Right hindlimb (tissue), 1 donor: Measurements from ENCODE around the gene KRT10.
"Not testable (repeated sequence)": the region's sequence is repeated elsewhere in the genome, so short reads cannot be mapped to it uniquely, and the experiment has no call there.

ENCODE experiments used
- DNase-seq: peaks from one replicate; pipeline ENCODE4 v3.0.0-alpha.2; 2018

The KRT10 gene

GRCh38 chr17:40822132-40822812, at the start of gene KRT10:
KRT10 (minus strand) TSS chr17:40822614; CDS start chr17:40822585, 29 bp downstream.
- DNase-seq, result no peak

DNA sequence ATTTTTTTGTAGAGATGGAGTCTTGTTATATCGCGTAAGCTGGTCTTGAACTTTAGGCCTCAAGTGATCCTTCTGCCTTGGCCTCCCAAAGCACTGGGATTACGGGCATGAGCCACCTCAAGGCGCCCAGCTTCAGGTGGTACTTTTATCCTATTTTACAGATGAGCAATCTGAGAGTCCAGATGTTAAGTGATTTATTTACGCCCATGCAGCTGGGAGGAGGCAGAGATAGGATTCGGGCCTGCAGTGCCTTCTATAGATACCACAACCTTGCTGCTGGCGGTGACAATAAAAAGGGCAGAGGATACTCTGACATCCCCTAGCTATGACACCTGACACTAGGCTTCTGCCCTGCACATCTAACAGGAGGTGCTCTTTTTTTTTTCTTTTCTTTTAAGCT, 48.9 kb upstream of the KRT10 start:
- DNase-seq, result no peak

- no peak for DNase-seq
These were observed 47.7 kb upstream of the KRT10 start for GRCh38 chr17:40870136-40870535.

DNA sequence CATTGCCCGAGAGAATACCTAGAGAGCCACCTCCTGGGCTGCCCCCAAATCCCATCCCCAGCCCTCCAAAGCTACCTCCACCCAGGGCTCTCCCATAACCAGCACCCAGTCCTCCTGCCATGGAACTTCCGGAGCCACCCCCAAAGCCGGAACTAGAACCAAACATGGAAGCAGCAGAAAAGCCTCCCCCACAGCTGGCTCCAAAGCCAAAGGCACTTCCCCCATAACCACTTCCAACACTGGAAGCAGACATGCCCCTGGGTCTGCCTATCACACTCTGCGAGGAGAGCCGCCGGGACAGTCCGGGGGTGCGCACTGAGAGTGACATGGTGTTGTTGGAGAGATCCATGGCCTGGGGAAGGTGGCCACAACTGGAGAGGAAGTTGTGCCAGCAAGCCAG, 44.4 kb upstream of the KRT10 start, which contains the start of gene KRT12:
Gene KRT12, minus strand, starts transcription at position 386 of the 400 bp plus-strand sequence. Its CDS starts 37 bp downstream, at position 349.
- no peak for DNase-seq

GRCh38 chr17:40864661-40865390, 42.4 kb upstream of the KRT10 start:
- DNase-seq, result peak; percentile 50

DNA sequence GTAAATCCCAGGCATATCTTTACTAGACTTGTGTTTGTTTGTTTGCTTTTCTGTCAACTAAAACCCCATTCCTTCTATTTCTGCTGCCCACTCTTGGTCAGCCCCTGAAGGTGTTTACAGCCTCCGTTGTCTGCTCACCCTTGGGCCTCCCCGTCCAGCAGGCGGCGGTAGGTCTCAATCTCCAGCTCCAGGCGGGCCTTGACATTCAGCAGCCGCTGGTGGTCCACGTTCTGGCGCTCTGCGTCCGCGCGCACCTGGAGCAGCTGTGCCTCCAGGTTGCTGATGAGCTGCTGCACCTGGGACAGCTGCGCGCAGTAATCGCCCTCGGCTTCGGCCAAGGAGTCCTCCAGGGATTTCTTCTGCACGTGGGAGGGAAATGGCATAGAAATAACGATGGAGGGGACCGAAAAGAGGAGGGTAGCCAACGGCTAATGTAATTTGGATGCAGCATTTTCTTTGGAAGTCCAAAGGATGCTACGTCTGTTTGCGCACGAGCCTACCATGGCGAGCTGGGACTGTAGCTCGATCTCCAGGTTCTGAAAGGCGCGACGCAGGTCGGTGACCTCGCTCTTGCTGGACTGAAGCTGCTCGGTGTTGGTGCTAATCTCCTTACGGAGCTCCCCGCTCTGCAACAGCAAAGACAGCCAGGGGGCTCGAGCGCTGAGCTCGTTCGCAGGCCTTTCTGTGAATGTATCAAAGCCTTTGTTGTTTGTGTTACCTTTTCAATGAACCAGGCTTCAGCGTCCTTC, 40.7 kb upstream of the KRT10 start:
- no peak for DNase-seq

DNA sequence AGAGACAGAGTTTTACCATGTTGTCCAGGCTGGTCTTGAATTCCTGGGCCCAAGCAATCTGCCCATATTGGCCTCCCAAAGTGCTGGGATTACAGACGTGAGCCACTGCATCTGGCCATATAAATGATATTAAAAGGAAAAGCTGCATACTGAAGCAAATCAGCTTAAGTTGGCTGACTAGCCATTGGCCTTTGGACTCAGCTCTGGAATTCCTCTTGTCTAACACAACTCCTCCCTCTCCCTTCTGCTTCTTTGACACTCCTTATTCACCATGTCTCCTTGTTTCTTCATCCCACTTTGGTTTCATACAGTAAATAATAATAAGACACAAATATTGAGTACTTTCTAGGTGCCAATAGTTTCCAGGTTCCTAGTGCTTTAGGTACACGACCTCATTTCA, 37.1 kb upstream of the KRT10 start:
- no peak for DNase-seq

- not testable (repeated sequence) for DNase-seq
These were observed 36.3 kb upstream of the KRT10 start for GRCh38 chr17:40858667-40859066.

GRCh38 chr17:40857535-40857934, 35.1 kb upstream of the KRT10 start:
- DNase-seq, result peak; percentile 35

DNA sequence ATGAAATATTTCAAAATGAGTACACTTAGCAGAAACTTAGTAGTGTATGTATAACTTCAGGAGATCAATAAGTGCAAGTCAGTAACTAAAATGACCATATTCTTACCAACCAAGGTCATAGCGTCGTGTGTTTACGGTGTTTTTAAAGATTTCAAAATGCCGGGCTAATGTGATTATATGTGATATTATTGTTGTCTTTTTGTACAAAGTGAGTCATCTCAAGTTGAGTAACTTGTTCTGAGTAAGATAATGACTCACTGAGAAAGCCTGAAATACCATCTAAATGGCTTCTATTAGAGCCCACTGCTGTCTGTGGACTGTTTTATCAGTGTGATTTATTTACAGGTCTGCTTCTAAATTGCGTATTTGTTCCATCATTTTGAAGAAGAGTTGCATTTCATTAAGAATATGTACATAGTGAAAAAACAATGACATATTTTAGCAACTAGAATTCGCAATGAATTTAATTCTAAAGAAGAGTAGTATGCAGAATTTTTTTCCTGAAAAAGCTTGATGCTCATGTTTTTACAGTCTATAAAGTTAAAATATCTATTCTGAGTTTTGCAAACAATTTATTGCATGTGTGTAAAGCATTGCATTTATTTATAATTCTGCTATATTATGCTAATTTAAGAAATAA, 31.9 kb upstream of the KRT10 start:
- no peak for DNase-seq

DNA sequence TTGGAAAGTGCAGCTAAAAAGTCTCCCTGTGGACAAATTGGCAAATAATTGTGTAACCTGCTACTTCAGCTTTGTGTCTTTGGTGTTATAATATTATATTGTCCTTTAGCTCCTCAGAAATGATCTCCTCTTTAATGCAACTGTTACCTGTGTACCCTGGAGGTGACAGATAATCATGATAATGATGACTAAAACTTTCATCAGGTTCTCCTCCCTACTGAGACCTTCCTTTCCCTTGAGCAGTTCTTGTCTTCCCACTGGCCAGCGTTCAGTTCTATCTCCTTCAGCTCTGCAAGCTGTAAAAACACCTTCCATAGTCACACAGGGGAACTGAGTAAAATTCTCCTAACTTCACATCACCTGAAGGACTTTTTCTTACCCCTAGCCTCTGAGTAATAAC, 29.9 kb upstream of the KRT10 start:
- no peak for DNase-seq

- no peak for DNase-seq
These were observed 28.0 kb upstream of the KRT10 start for GRCh38 chr17:40850293-40850972.

- DNase-seq, result no peak
These were observed 27.3 kb upstream of the KRT10 start for GRCh38 chr17:40849723-40850122.

- no peak for DNase-seq
These were observed 26.3 kb upstream of the KRT10 start for GRCh38 chr17:40848583-40849235.

DNA sequence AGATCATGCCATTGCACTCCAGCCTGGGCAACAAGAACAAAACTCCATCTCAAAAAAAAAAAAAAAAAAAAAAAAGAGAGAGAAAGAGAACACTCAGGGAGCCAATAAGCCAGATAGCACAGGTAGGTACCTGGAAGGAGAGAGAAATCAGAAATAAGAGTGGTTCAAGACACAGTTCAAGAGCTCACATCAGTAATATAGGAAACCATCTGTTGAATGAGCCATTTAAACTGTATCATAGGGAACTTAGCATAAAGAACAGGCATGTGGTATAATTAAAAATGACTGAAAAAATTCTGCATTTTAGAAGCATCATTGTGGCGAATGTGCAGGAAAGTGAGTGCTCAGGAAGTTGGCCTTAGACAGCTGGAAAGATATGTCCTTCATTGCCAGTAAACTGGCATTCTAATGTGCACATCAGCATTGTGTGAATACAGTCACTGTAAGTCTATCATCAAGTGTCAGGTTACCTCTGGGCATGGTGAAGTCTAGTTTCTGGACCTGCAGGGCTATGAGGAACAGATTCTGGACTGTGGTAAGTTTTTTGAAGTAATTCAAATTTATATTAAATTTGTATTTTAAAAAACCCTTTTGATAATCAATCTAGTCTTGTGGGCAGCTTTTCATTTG, 24.2 kb upstream of the KRT10 start:
- DNase-seq, result no peak

GRCh38 chr17:40844671-40845107, 22.3 kb upstream of the KRT10 start:
- no peak for DNase-seq

DNA sequence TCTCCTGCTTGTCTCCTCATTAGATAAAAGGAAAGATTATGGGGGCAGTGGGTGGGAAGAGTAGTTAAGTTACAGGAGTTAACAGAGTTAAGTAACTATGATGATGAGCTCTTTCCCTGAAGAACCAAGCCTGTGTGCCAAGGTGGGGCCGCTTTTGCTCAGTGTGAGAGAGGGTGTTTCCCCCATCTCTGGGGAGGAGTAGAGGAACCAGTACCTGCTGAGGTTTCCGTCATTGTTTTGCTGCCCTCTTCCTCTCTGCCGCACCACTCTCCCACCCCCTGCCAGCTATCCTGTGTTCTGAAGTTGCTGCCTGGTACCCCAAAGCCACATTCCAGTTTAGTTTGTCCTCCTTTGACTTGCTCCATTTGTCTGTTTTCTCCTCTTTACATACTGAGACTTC, 20.8 kb upstream of the KRT10 start:
- DNase-seq, result no peak

DNA sequence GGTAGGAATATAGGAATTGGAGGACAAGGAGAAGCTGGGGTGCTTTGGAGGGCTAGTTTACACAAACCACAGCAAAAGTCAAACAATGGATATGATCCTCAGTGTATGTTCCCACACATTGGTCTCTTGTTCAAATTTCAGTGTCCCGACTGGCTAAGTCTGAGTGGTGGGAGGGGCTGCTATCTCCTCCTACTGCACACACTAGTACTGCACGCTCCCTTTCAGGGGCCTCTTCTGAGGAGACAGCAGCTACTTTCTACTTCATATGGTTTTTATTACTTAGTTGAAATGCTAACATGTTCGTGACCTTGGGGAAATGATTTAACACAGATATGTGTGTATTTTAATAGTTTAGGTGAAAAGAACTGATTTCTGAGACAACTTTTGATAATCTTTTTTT, 18.8 kb upstream of the KRT10 start:
- DNase-seq, result peak; percentile 32

DNA sequence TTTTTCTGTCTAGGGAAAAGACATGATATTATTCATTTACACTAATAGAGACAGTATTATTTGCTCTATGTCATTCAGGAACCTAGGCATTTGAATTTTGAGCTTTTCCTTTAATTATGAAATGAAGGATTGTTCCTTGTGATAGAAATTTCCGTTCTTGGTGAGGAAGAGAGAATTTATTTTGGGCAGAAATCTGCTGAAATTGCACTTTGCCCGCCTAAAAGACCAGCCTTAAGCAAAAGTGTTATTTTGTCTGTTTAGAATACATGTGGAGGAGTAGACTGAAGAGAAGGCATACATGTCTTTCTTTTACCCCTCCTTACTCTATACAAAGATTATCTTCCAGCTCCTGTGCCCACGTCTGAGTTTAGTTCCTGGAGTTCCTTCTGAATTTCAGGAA, 16.8 kb upstream of the KRT10 start:
- DNase-seq, result no peak

DNA sequence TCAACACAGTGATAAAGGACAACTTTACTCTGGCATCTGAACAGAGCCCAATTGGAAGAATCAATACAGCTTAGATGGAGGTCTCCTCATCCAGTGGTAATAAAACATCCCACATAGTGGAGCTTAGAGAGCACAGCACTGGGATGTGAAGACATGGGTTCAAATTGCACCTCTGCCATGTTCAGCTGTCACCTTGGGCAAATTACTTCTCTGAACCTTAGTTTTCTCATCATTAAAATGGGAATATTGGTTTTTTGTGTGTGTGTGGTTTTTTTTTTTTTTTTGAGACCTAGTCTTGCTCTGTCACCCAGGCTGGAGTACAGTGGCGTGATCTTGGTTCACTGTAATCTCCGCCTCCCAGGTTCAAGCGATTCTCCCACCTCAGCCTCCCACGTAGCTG, 13.6 kb upstream of the KRT10 start:
- DNase-seq, result no peak

GRCh38 chr17:40833882-40834281, 11.5 kb upstream of the KRT10 start:
- no peak for DNase-seq

DNA sequence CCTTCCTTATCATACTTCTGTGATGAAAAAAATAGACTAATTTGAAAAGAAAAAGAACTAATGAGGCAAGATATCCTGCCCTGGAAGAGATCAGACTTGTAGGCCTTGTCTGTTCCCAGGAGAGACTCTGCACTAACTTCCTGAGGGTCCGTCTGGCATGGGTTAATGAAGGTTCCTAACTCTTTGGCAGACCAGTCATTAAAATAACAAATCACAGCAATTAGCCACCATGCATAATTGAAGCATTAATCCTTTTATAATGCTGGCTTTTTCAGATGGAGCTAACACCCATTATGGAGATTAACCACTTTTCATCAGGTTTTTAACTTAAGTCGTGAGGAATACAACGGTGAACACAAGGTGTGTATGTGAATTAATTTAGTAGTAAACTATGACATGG, 10.4 kb upstream of the KRT10 start:
- no peak for DNase-seq
